Vagina (tissue), 2 donors: ENCODE measurements around the gene XIRP2. TPM values are rescaled to one million over a fixed set of nuclear protein-coding genes. Genes with fewer than 3 reads are reported as not detected.

Source experiments
- DNase-seq, 2 donors: peaks; one replicate each; pipeline ENCODE4 v3.0.0-alpha.2; 2017; ENCODE audit errors: extremely low spot score in 2 of 2
- H3K27ac ChIP-seq: fragments of 200-600 bp; sonication (generic); one replicate; pipeline ENCODE4 v1.5.1; 2019
- H3K27me3 ChIP-seq: fragments of 200-600 bp; sonication (generic); one replicate; pipeline ENCODE4 v1.5.1; 2019
- H3K36me3 ChIP-seq, 2 donors: fragments of 200-600 bp; sonication (generic); one replicate each; pipeline ENCODE4 v1.5.1; 2017 to 2019
- H3K4me1 ChIP-seq: fragments of 200-600 bp; sonication (generic); one replicate; pipeline ENCODE4 v1.5.1; 2019
- H3K4me3 ChIP-seq, 2 donors: fragments of 200-600 bp; sonication (generic); 1 replicate in 1 of 2; 2 replicates in 1 of 2; pipeline ENCODE4 v1.5.1; 2016 to 2019
- H3K9me3 ChIP-seq: fragments of 200-600 bp; sonication (generic); one replicate; pipeline ENCODE4 v1.5.1; 2019
- POLR2A ChIP-seq, 2 donors: fragments of 450-650 bp; IDR thresholded peaks; one replicate each; pipeline ENCODE4 v1.6.1; 2017; ENCODE audit warnings: antibody characterized with exemption in 2 of 2, mild to moderate bottlenecking in 2 of 2, moderate library complexity in 2 of 2
- POLR2AphosphoS5 ChIP-seq, 2 donors: sonication (generic); formaldehyde crosslinking; IDR thresholded peaks; one replicate each; pipeline ENCODE4 v1.9.0; 2017; ENCODE audit warnings: antibody characterized with exemption in 2 of 2, mild to moderate bottlenecking in 2 of 2, low read depth in 1 of 2; ENCODE audit not compliant: insufficient read depth in 1 of 2
- intact Hi-C: fragments of 100-400 bp; cut with DNase I; formaldehyde crosslinking; loops from one replicate; pipeline ENCODE4 v1.15.1; 2023
- total RNA-seq: library from RNA; depleted of rRNA; stranded (reverse); fragments of >200 nt; gene quantifications from one replicate; pipeline ENCODE4 v1.2.3, GENCODE V29; 2016
- TF ChIP-seq, protein P1 (sequence below), 3 experiments: fragments of 450-650 bp in 2 of 3; fragments of 200-600 bp in 1 of 3; sonication (generic) in 1 of 3; IDR thresholded peaks; one replicate each; pipeline ENCODE4 v1.5.1; 2017 to 2019; ENCODE audit warnings: antibody characterized with exemption in 3 of 3, mild to moderate bottlenecking in 2 of 3, moderate library complexity in 2 of 3

XIRP2 gene
- total RNA-seq, 1 donor from 2014 or later = not detected

DNA sequence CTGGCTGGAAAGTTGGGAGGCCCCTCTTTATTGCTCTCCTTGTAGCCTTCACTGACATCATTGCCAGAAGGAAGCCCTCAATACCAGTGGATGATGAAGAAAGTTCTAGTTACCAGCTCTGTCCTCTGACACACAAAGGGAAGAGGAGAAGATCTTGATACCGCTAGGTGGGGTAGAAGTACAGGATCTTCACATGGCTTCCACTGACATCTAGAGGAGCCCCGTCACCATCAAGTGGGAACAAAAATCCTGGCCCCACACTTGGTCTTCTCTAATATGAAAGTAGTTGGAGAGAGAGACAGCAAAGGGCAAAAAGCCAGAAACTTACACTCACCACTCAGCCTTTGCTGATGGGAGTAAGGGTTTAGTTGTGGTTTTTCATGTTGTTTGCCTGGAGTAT, 12.4 kb downstream of the XIRP2 start:
- H3K36me3 ChIP-seq = no peaks in the 10 kb centered on the region
- H3K4me1 ChIP-seq = no peaks in the 10 kb centered on the region
- no peaks in the 10 kb centered on the region for H3K9me3 ChIP-seq
- no peak for DNase-seq
- intact Hi-C loops = no loop called here
- no peak overlapping the region for H3K27ac ChIP-seq
- TF ChIP-seq POLR2A (IDR thresholded peaks at IDR 0.05) (no peak), POLR2AphosphoS5 (IDR thresholded peaks at IDR 0.05; ENCODE audit: insufficient read depth in 1 of 2, low read depth in 1 of 2) (no peak)
- TF ChIP-seq, protein P1, sequence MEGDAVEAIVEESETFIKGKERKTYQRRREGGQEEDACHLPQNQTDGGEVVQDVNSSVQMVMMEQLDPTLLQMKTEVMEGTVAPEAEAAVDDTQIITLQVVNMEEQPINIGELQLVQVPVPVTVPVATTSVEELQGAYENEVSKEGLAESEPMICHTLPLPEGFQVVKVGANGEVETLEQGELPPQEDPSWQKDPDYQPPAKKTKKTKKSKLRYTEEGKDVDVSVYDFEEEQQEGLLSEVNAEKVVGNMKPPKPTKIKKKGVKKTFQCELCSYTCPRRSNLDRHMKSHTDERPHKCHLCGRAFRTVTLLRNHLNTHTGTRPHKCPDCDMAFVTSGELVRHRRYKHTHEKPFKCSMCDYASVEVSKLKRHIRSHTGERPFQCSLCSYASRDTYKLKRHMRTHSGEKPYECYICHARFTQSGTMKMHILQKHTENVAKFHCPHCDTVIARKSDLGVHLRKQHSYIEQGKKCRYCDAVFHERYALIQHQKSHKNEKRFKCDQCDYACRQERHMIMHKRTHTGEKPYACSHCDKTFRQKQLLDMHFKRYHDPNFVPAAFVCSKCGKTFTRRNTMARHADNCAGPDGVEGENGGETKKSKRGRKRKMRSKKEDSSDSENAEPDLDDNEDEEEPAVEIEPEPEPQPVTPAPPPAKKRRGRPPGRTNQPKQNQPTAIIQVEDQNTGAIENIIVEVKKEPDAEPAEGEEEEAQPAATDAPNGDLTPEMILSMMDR (IDR thresholded peaks at IDR 0.05) = no peak
- H3K4me3 ChIP-seq = no peak overlapping the region
- H3K27me3 ChIP-seq = no peaks in the 10 kb centered on the region

DNA sequence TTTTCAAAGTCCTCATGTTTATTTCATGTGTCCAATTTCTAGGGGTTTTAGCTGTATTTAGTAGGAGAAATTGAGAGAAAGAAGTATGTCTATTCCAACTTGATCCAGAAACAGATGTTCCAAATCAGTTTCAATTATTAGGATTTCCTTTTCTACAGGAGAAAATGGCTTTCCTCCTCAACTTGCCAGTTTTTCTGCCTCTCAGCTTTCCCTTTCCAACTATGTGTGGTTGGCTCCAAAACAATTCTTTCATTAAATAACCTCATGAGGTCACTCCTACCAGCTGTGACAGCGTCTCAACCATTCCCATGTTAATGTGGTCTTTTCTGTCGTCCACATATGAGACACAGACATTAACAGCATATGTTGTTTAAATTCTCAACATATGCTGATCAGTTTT, 13.1 kb downstream of the XIRP2 start:
- DNase-seq = no peak
- intact Hi-C loops = no loop called here
- no peak for TF ChIP-seq POLR2AphosphoS5 (IDR thresholded peaks at IDR 0.05; ENCODE audit: insufficient read depth in 1 of 2, low read depth in 1 of 2)
- TF ChIP-seq POLR2A (IDR thresholded peaks at IDR 0.05) = no peak
- TF ChIP-seq, protein P1 (IDR thresholded peaks at IDR 0.05) = no peak
- Histone ChIP-seq H3K27ac (no peak overlapping the region), H3K4me1 (no peaks in the 10 kb centered on the region), H3K36me3 (no peaks in the 10 kb centered on the region), H3K4me3 (no peak overlapping the region), H3K9me3 (no peaks in the 10 kb centered on the region), H3K27me3 (no peaks in the 10 kb centered on the region)

DNA sequence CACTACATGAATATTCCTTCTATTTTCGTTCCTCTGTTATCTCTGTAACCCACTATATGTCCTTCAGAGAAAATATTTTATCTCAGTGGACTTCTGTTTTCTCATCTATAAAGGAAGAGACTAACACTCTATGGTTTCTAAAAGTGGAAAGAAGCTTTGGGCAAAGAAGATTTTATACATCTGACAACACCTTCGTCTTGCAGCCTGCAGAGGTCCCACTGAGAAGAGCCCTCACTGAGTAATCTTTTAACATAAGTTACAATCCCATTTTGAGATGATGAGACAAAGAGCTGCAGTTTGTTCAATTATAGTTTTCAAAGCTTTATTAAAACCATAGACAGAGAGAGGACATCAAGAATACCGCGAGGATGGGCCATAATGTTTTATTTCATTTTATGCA, 28.7 kb downstream of the XIRP2 start:
- Histone ChIP-seq H3K27me3 (no peaks in the 10 kb centered on the region), H3K36me3 (no peaks in the 10 kb centered on the region), H3K4me1 (no peaks in the 10 kb centered on the region), H3K27ac (no peak overlapping the region), H3K9me3 (no peaks in the 10 kb centered on the region), H3K4me3 (no peak overlapping the region)
- TF ChIP-seq POLR2A (IDR thresholded peaks at IDR 0.05) (no peak), POLR2AphosphoS5 (IDR thresholded peaks at IDR 0.05; ENCODE audit: insufficient read depth in 1 of 2, low read depth in 1 of 2) (no peak)
- TF ChIP-seq, protein P1 (IDR thresholded peaks at IDR 0.05) = no peak
- no peak for DNase-seq
- intact Hi-C loops = no loop called here

DNA sequence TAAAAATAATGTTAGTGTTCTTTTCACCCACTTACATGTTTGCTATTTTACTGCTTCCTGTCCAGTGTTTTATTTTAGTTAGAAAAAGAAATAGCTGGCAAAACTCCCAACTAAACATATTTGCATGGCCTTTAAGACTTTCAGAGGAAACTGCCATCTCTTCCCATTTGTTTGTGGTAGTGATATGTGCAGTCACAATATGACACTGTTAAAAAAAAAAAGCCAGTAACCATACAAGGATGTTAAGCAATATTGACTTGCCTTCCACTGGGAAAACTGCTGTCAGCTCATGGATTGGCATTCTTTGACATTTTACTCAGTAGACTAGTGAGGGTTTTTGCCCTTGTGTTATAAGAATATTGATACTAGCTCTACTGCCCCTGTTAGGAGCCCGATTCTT, 29.1 kb downstream of the XIRP2 start:
- H3K27me3 ChIP-seq = no peaks in the 10 kb centered on the region

DNA sequence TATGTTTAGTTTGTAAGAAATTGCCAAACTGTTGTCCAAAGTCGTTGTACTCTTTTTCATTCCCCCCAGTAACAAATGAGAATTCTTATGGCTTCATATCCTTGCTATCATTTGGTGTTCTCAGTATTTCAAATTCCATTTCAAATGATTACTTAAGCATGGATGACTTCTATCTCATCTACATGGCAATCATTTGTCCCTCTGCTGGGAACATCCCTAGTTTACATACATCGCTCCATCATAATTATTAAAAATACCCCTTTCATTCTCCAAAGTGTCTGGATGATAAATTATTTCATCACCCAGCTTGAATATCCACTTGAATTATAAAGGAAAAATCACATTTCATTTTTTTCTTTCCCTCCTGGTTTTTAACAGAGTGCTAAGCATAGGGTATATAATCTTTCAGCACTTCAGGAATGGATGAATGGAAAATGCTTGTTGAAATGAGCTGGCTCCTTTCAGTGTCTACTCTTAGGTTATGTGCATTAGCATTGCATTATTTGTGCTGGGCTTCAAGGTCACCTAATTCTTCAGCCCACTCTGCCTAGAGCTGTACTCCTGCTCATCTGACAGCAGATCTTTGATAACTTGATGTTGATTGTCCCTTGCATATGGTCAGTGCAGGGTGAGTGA, 33.1 kb downstream of the XIRP2 start:
- Histone ChIP-seq H3K36me3 (no peaks in the 10 kb centered on the region), H3K9me3 (no peaks in the 10 kb centered on the region), H3K4me3 (no peak overlapping the region), H3K27ac (no peak overlapping the region), H3K4me1 (no peaks in the 10 kb centered on the region), H3K27me3 (no peaks in the 10 kb centered on the region)
- DNase-seq = no peak
- intact Hi-C loops = no loop called here
- TF ChIP-seq, protein P1 (IDR thresholded peaks at IDR 0.05) = no peak

More for the DNA sequence above, 29.1 kb downstream of the XIRP2 start:
- no peak overlapping the region for H3K4me3 ChIP-seq
- no peaks in the 10 kb centered on the region for H3K36me3 ChIP-seq
- no peak for DNase-seq
- H3K27ac ChIP-seq = no peak overlapping the region
- TF ChIP-seq, protein P1 (IDR thresholded peaks at IDR 0.05) = no peak
- TF ChIP-seq POLR2AphosphoS5 (IDR thresholded peaks at IDR 0.05; ENCODE audit: insufficient read depth in 1 of 2, low read depth in 1 of 2) (no peak), POLR2A (IDR thresholded peaks at IDR 0.05) (no peak)
- no peaks in the 10 kb centered on the region for H3K4me1 ChIP-seq
- intact Hi-C loops = no loop called here
- no peaks in the 10 kb centered on the region for H3K9me3 ChIP-seq
